Upper lobe of left lung (tissue), 4 donors: Measurements from ENCODE around the gene ILK.

Source experiments
- CTCF ChIP-seq, 6 experiments: fragments of 450-650 bp in 4 of 6; fragments of 200-600 bp in 2 of 6; sonication (generic) in 2 of 6; IDR thresholded peaks; one replicate each; pipeline ENCODE4 v1.5.1; 2016 to 2019; ENCODE audit warnings: antibody characterized with exemption in 6 of 6
- POLR2A ChIP-seq, 4 donors: fragments of 450-650 bp; IDR thresholded peaks; one replicate each; pipeline ENCODE4 v1.5.1; 2016 to 2017; ENCODE audit warnings: antibody characterized with exemption in 4 of 4, mild to moderate bottlenecking in 2 of 4

- no peak for TF ChIP-seq CTCF (IDR thresholded peaks at IDR 0.05)
- no peak for TF ChIP-seq POLR2A (IDR thresholded peaks at IDR 0.05)
These were observed 53.4 kb downstream of the ILK start for GRCh38 chr11:6656936-6657335.
